Gastrocnemius medialis (tissue), 4 donors: ENCODE data around the gene FGF22.

ENCODE experiments used
- POLR2A ChIP-seq, 2 donors: fragments of 450-650 bp; IDR thresholded peaks; one replicate each; pipeline ENCODE4 v1.6.1; 2017; ENCODE audit warnings: antibody characterized with exemption in 2 of 2, mild to moderate bottlenecking in 2 of 2, moderate library complexity in 2 of 2
- TF ChIP-seq, protein P1 (sequence below), 5 experiments: fragments of 450-650 bp in 3 of 5; fragments of 200-600 bp in 2 of 5; sonication (generic) in 2 of 5; IDR thresholded peaks in 4 of 5; conservative IDR thresholded peaks in 1 of 5; 1 replicate in 4 of 5; 2 replicates in 1 of 5; pipeline ENCODE4 v1.5.1; 2016 to 2019; ENCODE audit warnings: antibody characterized with exemption in 5 of 5, mild to moderate bottlenecking in 3 of 5, moderate library complexity in 3 of 5

DNA sequence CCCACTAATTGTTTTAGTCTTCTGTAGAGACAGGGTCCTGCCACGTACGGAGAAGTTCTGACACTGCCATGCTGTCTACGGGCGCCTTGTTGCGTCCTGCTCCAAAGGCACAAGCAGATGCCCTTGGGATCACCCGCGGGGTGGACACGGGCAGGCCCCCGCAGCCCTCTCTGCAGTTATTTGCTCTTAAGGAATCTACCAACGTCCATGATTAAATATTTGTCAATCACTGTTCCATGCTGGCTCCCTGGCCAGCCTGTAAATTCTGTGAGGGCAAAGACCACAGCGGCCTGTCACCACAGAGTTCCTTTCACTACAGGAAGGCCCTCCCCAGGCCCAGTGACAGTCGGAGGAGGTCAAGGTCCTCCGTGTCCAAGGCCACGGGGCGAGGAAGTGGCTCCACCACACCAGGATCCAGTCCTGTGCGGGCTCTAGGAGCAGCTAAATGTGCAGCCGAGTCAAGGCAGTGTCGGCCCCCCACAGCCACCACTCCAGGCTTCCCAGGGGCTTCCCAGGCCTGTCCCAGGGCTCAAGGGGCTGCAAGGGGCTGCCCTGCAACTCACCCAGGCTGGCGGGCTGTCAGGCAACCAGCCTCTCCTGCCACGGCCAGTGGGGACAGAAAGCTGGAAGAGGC is 21.2 kb downstream of the FGF22 start:
- TF ChIP-seq, protein P1, sequence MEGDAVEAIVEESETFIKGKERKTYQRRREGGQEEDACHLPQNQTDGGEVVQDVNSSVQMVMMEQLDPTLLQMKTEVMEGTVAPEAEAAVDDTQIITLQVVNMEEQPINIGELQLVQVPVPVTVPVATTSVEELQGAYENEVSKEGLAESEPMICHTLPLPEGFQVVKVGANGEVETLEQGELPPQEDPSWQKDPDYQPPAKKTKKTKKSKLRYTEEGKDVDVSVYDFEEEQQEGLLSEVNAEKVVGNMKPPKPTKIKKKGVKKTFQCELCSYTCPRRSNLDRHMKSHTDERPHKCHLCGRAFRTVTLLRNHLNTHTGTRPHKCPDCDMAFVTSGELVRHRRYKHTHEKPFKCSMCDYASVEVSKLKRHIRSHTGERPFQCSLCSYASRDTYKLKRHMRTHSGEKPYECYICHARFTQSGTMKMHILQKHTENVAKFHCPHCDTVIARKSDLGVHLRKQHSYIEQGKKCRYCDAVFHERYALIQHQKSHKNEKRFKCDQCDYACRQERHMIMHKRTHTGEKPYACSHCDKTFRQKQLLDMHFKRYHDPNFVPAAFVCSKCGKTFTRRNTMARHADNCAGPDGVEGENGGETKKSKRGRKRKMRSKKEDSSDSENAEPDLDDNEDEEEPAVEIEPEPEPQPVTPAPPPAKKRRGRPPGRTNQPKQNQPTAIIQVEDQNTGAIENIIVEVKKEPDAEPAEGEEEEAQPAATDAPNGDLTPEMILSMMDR (IDR thresholded peaks at IDR 0.05 in 4 of 5, conservative IDR thresholded peaks at IDR 0.05 in 1 of 5) = no peak
- no peak for TF ChIP-seq POLR2A (IDR thresholded peaks at IDR 0.05)
